ENCODE results near the gene STK24.
A peak's percentile ranks its signal among the peaks of the same experiment; 100 is the strongest.

Gene STK24

GRCh38 chr13:98542568-98543377, 34.1 kb downstream of the STK24 start:
- no peak for TF ChIP-seq CTCF (IDR thresholded peaks at IDR 0.05; ENCODE audit: low read depth, low read length, missing control alignments)
- peak overlapping the region; percentile 46 for H3K4me3 ChIP-seq (ENCODE audit: low read depth, low read length)
- no peak for DNase-seq (ENCODE audit: low read depth)

- TF ChIP-seq CTCF (IDR thresholded peaks at IDR 0.05; ENCODE audit: low read depth, low read length, missing control alignments): no peak
- no peak for DNase-seq (ENCODE audit: low read depth)
- H3K4me3 ChIP-seq (ENCODE audit: low read depth, low read length): no peak overlapping the region
These were observed 35.2 kb downstream of the STK24 start for GRCh38 chr13:98541701-98542203.

- TF ChIP-seq CTCF (IDR thresholded peaks at IDR 0.05; ENCODE audit: low read depth, low read length, missing control alignments): no peak
- no peak for DNase-seq (ENCODE audit: low read depth)
- H3K4me3 ChIP-seq (ENCODE audit: low read depth, low read length): no peak overlapping the region
These were observed 35.7 kb downstream of the STK24 start for GRCh38 chr13:98541191-98541590.

DNA sequence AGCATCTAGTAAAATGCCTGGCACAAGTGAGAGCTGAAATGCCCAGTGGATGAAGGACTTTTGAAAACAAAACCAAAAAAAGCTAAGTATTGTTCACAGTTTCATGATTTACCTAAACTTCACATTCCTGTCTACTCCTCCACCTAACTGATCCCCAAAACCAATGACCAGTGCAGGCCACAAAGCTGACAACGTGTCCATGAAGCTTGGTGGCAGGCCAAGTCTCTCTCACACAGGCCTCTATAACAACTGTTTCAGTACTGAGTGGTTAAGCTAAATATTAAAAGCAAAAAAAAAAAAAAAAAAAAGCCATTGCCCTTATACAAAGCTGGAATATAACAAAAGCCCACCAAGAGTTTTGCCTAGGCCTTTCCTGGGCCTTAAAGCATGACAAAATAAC, 36.4 kb downstream of the STK24 start:
- no peak for TF ChIP-seq CTCF (IDR thresholded peaks at IDR 0.05; ENCODE audit: low read depth, low read length, missing control alignments)
- H3K4me3 ChIP-seq (ENCODE audit: low read depth, low read length): no peak overlapping the region
- DNase-seq (ENCODE audit: low read depth): no peak

DNA sequence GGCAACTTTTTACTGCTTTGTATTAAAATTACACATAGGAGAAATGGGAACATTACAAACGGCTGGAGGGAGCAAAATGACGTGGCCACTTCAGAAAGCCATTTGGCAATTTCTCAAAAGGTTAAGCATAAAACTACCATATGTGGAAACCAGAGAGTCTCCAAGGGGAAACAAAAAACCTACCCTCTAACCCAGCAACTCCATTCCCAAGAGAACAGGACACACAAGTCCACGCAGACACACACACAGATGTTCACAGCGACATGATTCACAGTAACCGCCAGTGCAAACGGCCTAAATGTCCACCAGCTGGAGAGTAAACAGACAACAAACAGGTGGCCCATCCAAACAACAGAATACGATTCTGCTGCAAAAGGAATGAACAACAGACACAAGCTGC, 37.2 kb downstream of the STK24 start:
- TF ChIP-seq CTCF (IDR thresholded peaks at IDR 0.05; ENCODE audit: low read depth, low read length, missing control alignments): no peak
- no peak overlapping the region for H3K4me3 ChIP-seq (ENCODE audit: low read depth, low read length)
- no peak for DNase-seq (ENCODE audit: low read depth)

- no peak for TF ChIP-seq CTCF (IDR thresholded peaks at IDR 0.05; ENCODE audit: low read depth, low read length, missing control alignments)
- no peak overlapping the region for H3K4me3 ChIP-seq (ENCODE audit: low read depth, low read length)
- no peak for DNase-seq (ENCODE audit: low read depth)
These were observed 38.0 kb downstream of the STK24 start for GRCh38 chr13:98538876-98539275.

GRCh38 chr13:98537740-98538139, 39.2 kb downstream of the STK24 start:
- no peak for DNase-seq (ENCODE audit: low read depth)
- H3K4me3 ChIP-seq (ENCODE audit: low read depth, low read length): no peak overlapping the region
- no peak for TF ChIP-seq CTCF (IDR thresholded peaks at IDR 0.05; ENCODE audit: low read depth, low read length, missing control alignments)
